IMR-90 (cell line): ENCODE data around the gene CDKAL1. TPM values are rescaled to one million over a fixed set of nuclear protein-coding genes. Genes with fewer than 3 reads are reported as not detected.

Experiments
- ATAC-seq: fragments of 200-7000 bp; cut with Tn5 transposase; 2 replicates; pipeline ENCODE4 v1.9.1; 2020; ENCODE audit warnings: low read depth, mild to moderate bottlenecking, moderate library complexity
- BruUV-seq: library from RNA; stranded (reverse); fragments of 400-500 nt; replicated peaks from 2 replicates; lab custom pipeline; 2021; lab: Mats Ljungman, UMichigan
- CTCF ChIA-PET: fragments of 300-600 bp; formaldehyde crosslinking; extraction: SDS; loops from one replicate; lab custom pipeline; 2021; ENCODE audit warnings: antibody characterized with exemption; lab: Yijun Ruan, JAX
- POLR2A ChIA-PET: fragments of 300-600 bp; sonication (Branson Sonifier 250); formaldehyde crosslinking; loops from one replicate; lab custom pipeline; 2022; ENCODE audit warnings: antibody characterized with exemption; ENCODE audit not compliant: unreplicated experiment; lab: Charles Lee
- DNase-seq: peaks from one replicate; pipeline ENCODE4 v3.0.0; 2013
- H2AFZ ChIP-seq: replicated peaks from 2 replicates; pipeline ENCODE3; 2013; ENCODE audit warnings: low read length, mild to moderate bottlenecking; ENCODE audit not compliant: poor library complexity
- H2AK5ac ChIP-seq: 2 replicates; pipeline ENCODE4 v1.6.1; 2013; ENCODE audit warnings: low read depth, low read length, inconsistent platforms
- H2AK9ac ChIP-seq: replicated peaks from 2 replicates; pipeline ENCODE3; 2013; ENCODE audit warnings: mild to moderate bottlenecking, low read depth, low read length, moderate library complexity; ENCODE audit not compliant: poor library complexity
- H2BK120ac ChIP-seq: 2 replicates; pipeline ENCODE4 v1.6.1; 2013; ENCODE audit warnings: low read depth, low read length, inconsistent platforms
- H2BK15ac ChIP-seq: 3 replicates; pipeline ENCODE4 v1.6.1; 2013; ENCODE audit warnings: low read depth, low read length, inconsistent platforms
- H2BK20ac ChIP-seq: 2 replicates; pipeline ENCODE4 v1.6.1; 2013; ENCODE audit warnings: low read depth, mild to moderate bottlenecking, inconsistent platforms, low read length, moderate library complexity
- H2BK5ac ChIP-seq: 2 replicates; pipeline ENCODE4 v1.6.1; 2013; ENCODE audit warnings: mild to moderate bottlenecking, low read depth, low read length, inconsistent platforms; ENCODE audit not compliant: poor library complexity, severe bottlenecking
- H3K14ac ChIP-seq: replicated peaks from 2 replicates; pipeline ENCODE4 v1.6.1; 2013; ENCODE audit warnings: low read depth, low read length, inconsistent platforms
- H3K18ac ChIP-seq: 2 replicates; pipeline ENCODE4 v1.6.1; 2013; ENCODE audit warnings: low read depth, low read length, control low read depth
- H3K23ac ChIP-seq: 2 replicates; pipeline ENCODE4 v1.6.1; 2013; ENCODE audit warnings: low read depth, low read length, inconsistent platforms
- H3K27ac ChIP-seq: 2 replicates; pipeline ENCODE4 v1.5.1; 2013; ENCODE audit warnings: mild to moderate bottlenecking, control low read depth, low read length; ENCODE audit not compliant: insufficient read depth
- H3K27me3 ChIP-seq: 2 replicates; pipeline ENCODE4 v1.6.1; 2013; ENCODE audit warnings: low read length; ENCODE audit not compliant: control insufficient read depth, insufficient read depth
- H3K36me3 ChIP-seq: 2 replicates; pipeline ENCODE4 v1.6.1; 2013; ENCODE audit warnings: low read length, mixed read lengths; ENCODE audit not compliant: control insufficient read depth, insufficient read depth
- H3K4ac ChIP-seq: 2 replicates; pipeline ENCODE4 v1.6.1; 2013; ENCODE audit warnings: low read depth, low read length, inconsistent platforms
- H3K4me1 ChIP-seq: 2 replicates; pipeline ENCODE4 v1.6.1; 2013; ENCODE audit warnings: low read length, mixed read lengths; ENCODE audit not compliant: control insufficient read depth, insufficient read depth
- H3K4me2 ChIP-seq: 2 replicates; pipeline ENCODE4 v1.6.1; 2013; ENCODE audit warnings: low read depth, mild to moderate bottlenecking, control low read depth, low read length, moderate library complexity
- H3K4me3 ChIP-seq: 2 replicates; pipeline ENCODE4 v1.5.1; 2013; ENCODE audit warnings: low read depth, mild to moderate bottlenecking, control low read depth, low read length, moderate library complexity; ENCODE audit not compliant: insufficient read depth
- H3K56ac ChIP-seq: 2 replicates; pipeline ENCODE4 v1.6.1; 2013; ENCODE audit warnings: low read length, inconsistent platforms; ENCODE audit not compliant: insufficient read depth; ENCODE audit errors: extremely low read depth
- H3K79me1 ChIP-seq, 2 experiments: 2 replicates each; pipeline ENCODE4 v1.6.1; 2013; ENCODE audit warnings: low read length in 2 of 2, inconsistent platforms in 1 of 2, low read depth in 1 of 2
- H3K9ac ChIP-seq: 2 replicates; pipeline ENCODE4 v1.6.1; 2013; ENCODE audit warnings: low read depth, low read length, control low read depth
- H3K9me1 ChIP-seq: 2 replicates; pipeline ENCODE4 v1.6.1; 2013; ENCODE audit warnings: low read length, inconsistent platforms; ENCODE audit not compliant: insufficient read depth
- H3K9me3 ChIP-seq: 2 replicates; pipeline ENCODE4 v1.6.1; 2013; ENCODE audit warnings: low read length; ENCODE audit not compliant: control insufficient read depth, insufficient read depth
- H4K20me1 ChIP-seq: 2 replicates; pipeline ENCODE4 v1.6.1; 2013; ENCODE audit warnings: low read length, inconsistent platforms; ENCODE audit not compliant: insufficient read depth
- H4K5ac ChIP-seq: 2 replicates; pipeline ENCODE4 v1.6.1; 2013; ENCODE audit warnings: mild to moderate bottlenecking, low read depth, low read length, control low read depth
- H4K8ac ChIP-seq, 2 experiments: 2 replicates each; pipeline ENCODE4 v1.6.1; 2013; ENCODE audit warnings: low read depth in 2 of 2, low read length in 2 of 2, control low read depth in 1 of 2, inconsistent platforms in 1 of 2
- H4K91ac ChIP-seq: 2 replicates; pipeline ENCODE4 v1.6.1; 2013; ENCODE audit warnings: low read depth, low read length, inconsistent platforms; ENCODE audit not compliant: insufficient read depth
- CEBPB ChIP-seq: IDR thresholded peaks from 2 replicates; pipeline ENCODE4 v1.6.1; 2012; ENCODE audit warnings: low read depth, low read length, improper control_type of control experiment
- CHD1 ChIP-seq: IDR thresholded peaks from 2 replicates; pipeline ENCODE4 v1.6.1; 2012; ENCODE audit warnings: low read depth, low read length, improper control_type of control experiment
- FOS ChIP-seq: fragments of 150-350 bp; IDR thresholded peaks from 2 replicates; pipeline ENCODE4 v1.6.1; 2016; ENCODE audit warnings: low read depth, low read length
- MAFK ChIP-seq: IDR thresholded peaks from 2 replicates; pipeline ENCODE4 v1.6.1; 2012; ENCODE audit warnings: low read depth, low read length, improper control_type of control experiment
- MAZ ChIP-seq: IDR thresholded peaks from 2 replicates; pipeline ENCODE4 v1.6.1; 2012; ENCODE audit warnings: low read depth, mild to moderate bottlenecking, low read length, improper control_type of control experiment, moderate library complexity, borderline replicate concordance
- MXI1 ChIP-seq: IDR thresholded peaks from 2 replicates; pipeline ENCODE4 v1.6.1; 2012; ENCODE audit warnings: low read depth, mild to moderate bottlenecking, low read length, moderate library complexity, borderline replicate concordance
- POLR2A ChIP-seq: IDR thresholded peaks from 2 replicates; pipeline ENCODE4 v1.6.1; 2012; ENCODE audit warnings: mild to moderate bottlenecking, low read depth, low read length
- RAD21 ChIP-seq: IDR thresholded peaks from 2 replicates; pipeline ENCODE4 v1.6.1; 2012; ENCODE audit warnings: low read length, improper control_type of control experiment
- RCOR1 ChIP-seq: IDR thresholded peaks from 2 replicates; pipeline ENCODE4 v1.6.1; 2012; ENCODE audit warnings: mild to moderate bottlenecking, low read length, improper control_type of control experiment; ENCODE audit not compliant: insufficient replicate concordance
- RFX5 ChIP-seq: IDR thresholded peaks from 2 replicates; pipeline ENCODE4 v1.8.0; 2012; ENCODE audit warnings: low read depth, mild to moderate bottlenecking, low read length, moderate library complexity
- SMC3 ChIP-seq: fragments of 150-350 bp; IDR thresholded peaks from 2 replicates; pipeline ENCODE4 v1.6.1; 2016; ENCODE audit warnings: low read depth, mild to moderate bottlenecking, antibody characterized with exemption, low read length, moderate library complexity
- USF2 ChIP-seq: fragments of 150-350 bp; IDR thresholded peaks from 2 replicates; pipeline ENCODE4 v1.6.1; 2017; ENCODE audit warnings: mild to moderate bottlenecking, antibody characterized with exemption, low read length, low read depth
- dilution Hi-C: fragments of 300-500 bp; cut with HindIII; formaldehyde crosslinking; loops from one replicate; pipeline ENCODE4 v1.14.3; 2018; ENCODE audit warnings: low sequenced_read_pairs; ENCODE audit not compliant: unreplicated experiment
- in situ Hi-C: fragments of 300-500 bp; cut with MboI; formaldehyde crosslinking; loops from 3 replicates; pipeline ENCODE4 v1.14.3; 2019; ENCODE audit warnings: low sequenced_read_pairs, inconsistent platforms, mixed read lengths
- intact Hi-C: fragments of 100-400 bp; cut with micrococcal nuclease; formaldehyde crosslinking; loops from 2 replicates; pipeline ENCODE4 v1.10.0; 2022
- polyA plus RNA-seq, 3 experiments: library from polyadenylated mRNA; depleted of rRNA; stranded (reverse); fragments of >200 nt; gene quantifications; 2 replicates each; pipeline ENCODE4 v1.2.3, GENCODE V29; 2012; ENCODE audit warnings: low replicate concordance in 1 of 3
- total RNA-seq: library from RNA; depleted of rRNA; stranded (reverse); fragments of >200 nt; gene quantifications from 2 replicates; pipeline ENCODE4 v1.2.3, GENCODE V29; 2012

Gene CDKAL1
- total and polyA plus RNA-seq, 2 of the 4 experiments (the other 2 are of a cell fraction): 3.7 to 13.1 TPM

- Histone ChIP-seq H4K8ac (no peak overlapping the region), H2BK20ac (no peak overlapping the region), H3K9me1 (no peaks in the 10 kb centered on the region), H4K20me1 (no peaks in the 10 kb centered on the region), H3K4me1 (no peaks in the 10 kb centered on the region), H2BK15ac (no peak overlapping the region), H3K79me1 (0 out of 4 replicates have a peak, but pooled peaks cover 0 to 2% of the 10 kb centered on the region in 2 experiments), H3K18ac (no peak overlapping the region), H2AK9ac (no peak overlapping the region), H3K27me3 (no peaks in the 10 kb centered on the region), H2BK120ac (no peak overlapping the region), H3K23ac (no peak overlapping the region), H3K4ac (no peak overlapping the region), H4K91ac (no peak overlapping the region), H4K5ac (no peak overlapping the region), H3K56ac (no peak overlapping the region), H2AK5ac (no peak overlapping the region), H3K9ac (no peak overlapping the region), H3K27ac (no peak overlapping the region), H2BK5ac (no peak overlapping the region), H3K14ac (no peak overlapping the region), H3K9me3 (peaks cover 9% of the 10 kb centered on the region; the same call in 1 of the 2 replicates), H3K4me2 (no peak overlapping the region), H3K36me3 (no peaks in the 10 kb centered on the region), H2AFZ (no peak overlapping the region), H3K4me3 (no peak overlapping the region)
- TF ChIP-seq POLR2A (no peak), MAFK (no peak), RFX5 (no peak), CEBPB (no peak), USF2 (no peak), SMC3 (no peak), MXI1 (no peak), MAZ (no peak), CHD1 (no peak), RCOR1 (no peak), FOS (no peak), RAD21 (no peak)
- CTCF ChIA-PET: no interaction called here
- ATAC-seq: no peak
- in situ Hi-C loops (no loop called here), dilution Hi-C loops (no loop called here), intact Hi-C loops (no loop called here)
- POLR2A ChIA-PET: no interaction called here
- BruUV-seq: no TSS peak
- no peak for DNase-seq
Measured at GRCh38 chr6:21061892-21062291, 527.6 kb downstream of the CDKAL1 start.
